Measurements from ENCODE around the gene UBE2QL1.

The UBE2QL1 gene

GRCh38 chr5:6478793-6479192 is 30.1 kb downstream of the UBE2QL1 start:
- DNase-seq (ENCODE audit: low read depth in 3 of 3) = no peak

GRCh38 chr5:6480133-6481051 is 31.7 kb downstream of the UBE2QL1 start:
- no peak for DNase-seq (ENCODE audit: low read depth in 3 of 3)

GRCh38 chr5:6482735-6483134 is 34.1 kb downstream of the UBE2QL1 start:
- no peak for DNase-seq (ENCODE audit: low read depth in 3 of 3)

GRCh38 chr5:6483880-6484382 is 35.3 kb downstream of the UBE2QL1 start:
- DNase-seq (ENCODE audit: low read depth in 3 of 3) = no peak

DNA sequence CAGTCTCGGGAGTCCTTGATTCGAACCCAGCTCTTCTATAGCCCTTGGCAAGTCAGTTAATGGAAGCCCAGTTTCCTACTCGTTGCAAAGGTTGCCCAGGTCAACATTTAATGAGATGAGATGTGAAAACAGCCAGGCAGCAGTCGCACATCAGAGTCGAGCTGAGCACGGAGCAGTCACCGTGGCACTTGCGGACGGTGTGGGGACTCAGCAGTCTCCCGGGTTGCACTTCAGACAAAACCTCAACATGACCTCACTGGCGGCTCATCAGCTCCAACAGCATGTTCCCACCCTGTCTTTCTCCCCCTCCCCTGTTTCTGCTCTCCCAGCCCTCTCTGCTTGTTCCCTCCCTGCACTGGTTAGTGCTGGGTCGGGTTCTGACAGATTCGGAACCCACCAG is 35.8 kb downstream of the UBE2QL1 start:
- no peak for DNase-seq (ENCODE audit: low read depth in 3 of 3)

DNA sequence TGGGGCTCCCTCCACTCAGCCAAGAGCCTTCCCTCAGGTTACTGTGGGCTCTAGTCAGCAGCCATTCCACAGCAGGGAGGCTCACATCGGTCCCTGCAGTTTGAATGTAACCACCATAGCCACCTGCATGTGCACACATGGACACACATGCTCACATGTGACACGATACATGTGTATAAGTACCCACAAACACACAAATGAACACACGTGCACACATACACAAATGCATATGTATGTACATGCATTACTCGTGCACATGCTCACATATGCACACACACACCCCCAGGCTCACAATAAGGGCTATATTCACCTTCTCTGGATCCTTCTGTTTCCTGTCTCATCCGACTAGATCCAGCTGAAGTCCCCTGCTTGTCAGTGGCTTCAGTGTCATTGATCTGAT is 36.2 kb downstream of the UBE2QL1 start:
- DNase-seq (ENCODE audit: low read depth in 3 of 3) = no peak

GRCh38 chr5:6485441-6485840 is 36.8 kb downstream of the UBE2QL1 start:
- DNase-seq (ENCODE audit: low read depth in 3 of 3) = no peak

DNA sequence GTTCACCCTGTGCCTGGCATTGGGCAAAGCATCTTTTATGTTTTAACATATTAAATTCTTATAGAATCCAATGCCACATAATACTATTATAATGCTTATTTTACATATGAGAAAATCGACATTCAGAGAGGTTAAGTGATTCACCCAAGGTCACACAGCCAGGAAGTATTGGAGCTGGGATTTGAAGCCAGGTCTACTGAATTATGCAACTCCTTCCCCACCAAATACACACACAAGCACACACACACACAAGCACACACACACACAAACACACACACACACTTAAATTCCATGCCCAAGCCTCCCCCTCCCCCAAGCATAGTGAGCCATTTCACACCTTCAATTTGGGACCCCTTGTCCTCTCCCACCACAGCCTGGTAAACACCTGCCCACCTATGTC is 37.4 kb downstream of the UBE2QL1 start:
- no peak for DNase-seq (ENCODE audit: low read depth in 3 of 3)

GRCh38 chr5:6487081-6487480 is 38.4 kb downstream of the UBE2QL1 start:
- no peak for DNase-seq (ENCODE audit: low read depth in 3 of 3)

DNA sequence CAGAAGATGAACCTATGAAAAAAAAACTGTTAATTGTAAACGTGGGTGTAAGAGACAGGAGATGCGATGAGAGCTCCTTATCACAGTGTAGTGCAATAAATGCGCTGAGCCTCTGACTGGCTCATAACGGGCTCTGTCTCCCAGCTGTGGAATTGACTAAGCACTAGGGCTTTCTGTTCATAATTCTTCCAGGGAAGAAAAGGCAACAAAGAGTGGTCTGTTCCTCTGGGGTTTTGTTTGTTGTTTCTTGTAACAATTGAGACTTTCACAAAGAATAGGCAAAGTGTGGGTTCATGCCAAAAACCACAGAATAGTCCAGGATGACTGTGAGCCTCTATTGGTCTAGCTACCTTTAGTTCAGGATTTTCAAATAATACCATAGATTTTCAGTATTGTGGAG is 39.4 kb downstream of the UBE2QL1 start:
- DNase-seq (ENCODE audit: low read depth in 3 of 3) = no peak

GRCh38 chr5:6489643-6490185 is 41.1 kb downstream of the UBE2QL1 start:
- DNase-seq (ENCODE audit: low read depth in 3 of 3) = no peak

DNA sequence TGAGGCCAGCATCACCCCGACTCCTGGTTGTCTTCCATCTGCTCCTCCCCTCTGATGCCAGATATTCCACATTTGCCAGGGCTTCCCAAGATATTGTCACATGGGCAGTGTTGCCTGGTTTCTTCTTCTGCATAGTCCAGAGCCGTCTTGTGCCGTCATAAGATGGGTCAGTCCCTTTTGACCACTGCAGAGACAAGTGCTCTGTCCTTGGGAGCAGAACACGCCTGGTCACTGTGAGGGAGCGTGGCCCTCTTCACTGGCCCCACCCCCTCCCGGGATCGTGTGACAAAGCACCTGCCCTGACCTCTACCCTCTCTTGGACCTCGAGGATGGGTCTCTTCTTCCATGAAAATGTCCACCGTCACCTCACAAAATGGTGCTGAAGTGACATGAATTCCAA is 41.6 kb downstream of the UBE2QL1 start:
- no peak for DNase-seq (ENCODE audit: low read depth in 3 of 3)

DNA sequence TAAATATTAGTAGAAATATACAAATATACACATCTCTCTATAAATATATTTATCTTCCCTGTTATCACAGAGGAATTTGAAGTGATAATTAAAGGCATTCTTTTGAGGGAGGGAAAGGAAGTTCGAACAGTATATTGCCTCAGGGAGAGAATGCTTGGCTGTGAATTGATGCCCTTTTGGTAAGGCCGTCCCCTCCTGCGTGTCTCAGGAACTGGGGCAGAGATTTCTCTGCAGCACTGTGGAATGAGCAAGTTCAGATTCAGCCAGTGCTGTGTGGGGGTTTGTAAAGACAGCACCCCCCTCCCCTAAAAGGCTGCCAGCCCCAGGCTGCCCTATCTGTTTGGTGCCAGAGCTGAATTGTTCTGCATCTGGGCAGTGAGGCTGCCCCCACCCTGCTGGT is 42.0 kb downstream of the UBE2QL1 start:
- no peak for DNase-seq (ENCODE audit: low read depth in 3 of 3)

DNA sequence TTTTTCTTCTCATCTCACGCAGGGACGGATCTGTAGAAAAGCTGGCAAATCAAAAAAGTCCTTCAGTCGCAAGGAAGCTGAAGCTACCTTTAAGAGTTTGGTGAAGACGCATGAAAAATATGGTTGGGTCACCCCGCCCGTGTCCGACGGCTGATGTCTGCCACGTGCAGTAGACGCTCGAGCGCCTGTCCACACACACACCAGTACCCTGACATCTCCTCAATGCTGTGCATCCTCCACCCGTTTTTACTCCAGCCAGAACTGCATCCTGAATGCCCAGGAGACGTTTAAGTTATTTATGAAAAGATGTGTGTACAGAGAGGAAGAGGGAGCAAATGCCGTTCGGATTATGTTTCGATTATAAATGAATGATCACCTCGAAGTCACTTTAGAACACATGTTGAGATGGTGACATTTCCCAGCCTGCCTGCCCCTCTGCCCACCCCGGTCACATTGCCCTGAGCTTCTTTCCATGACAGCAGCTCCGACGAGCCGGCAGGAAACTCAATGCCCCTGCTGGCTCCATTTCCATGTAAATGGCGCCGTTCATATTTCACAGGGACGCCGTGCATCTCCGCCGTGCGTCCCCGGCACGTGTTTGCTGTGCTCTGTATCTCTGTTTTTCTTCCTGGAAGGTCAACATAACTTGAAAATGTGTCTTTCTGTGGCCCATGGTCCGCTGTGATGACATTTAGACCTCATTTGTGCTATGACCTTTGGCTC is 42.7 kb downstream of the UBE2QL1 start:
- DNase-seq (ENCODE audit: low read depth in 3 of 3) = no peak

- no peak for DNase-seq (ENCODE audit: low read depth in 3 of 3)
Measured at GRCh38 chr5:6491919-6492290, 43.2 kb downstream of the UBE2QL1 start.

- DNase-seq (ENCODE audit: low read depth in 3 of 3) = no peak
Measured at GRCh38 chr5:6492934-6493333, 44.3 kb downstream of the UBE2QL1 start.

DNA sequence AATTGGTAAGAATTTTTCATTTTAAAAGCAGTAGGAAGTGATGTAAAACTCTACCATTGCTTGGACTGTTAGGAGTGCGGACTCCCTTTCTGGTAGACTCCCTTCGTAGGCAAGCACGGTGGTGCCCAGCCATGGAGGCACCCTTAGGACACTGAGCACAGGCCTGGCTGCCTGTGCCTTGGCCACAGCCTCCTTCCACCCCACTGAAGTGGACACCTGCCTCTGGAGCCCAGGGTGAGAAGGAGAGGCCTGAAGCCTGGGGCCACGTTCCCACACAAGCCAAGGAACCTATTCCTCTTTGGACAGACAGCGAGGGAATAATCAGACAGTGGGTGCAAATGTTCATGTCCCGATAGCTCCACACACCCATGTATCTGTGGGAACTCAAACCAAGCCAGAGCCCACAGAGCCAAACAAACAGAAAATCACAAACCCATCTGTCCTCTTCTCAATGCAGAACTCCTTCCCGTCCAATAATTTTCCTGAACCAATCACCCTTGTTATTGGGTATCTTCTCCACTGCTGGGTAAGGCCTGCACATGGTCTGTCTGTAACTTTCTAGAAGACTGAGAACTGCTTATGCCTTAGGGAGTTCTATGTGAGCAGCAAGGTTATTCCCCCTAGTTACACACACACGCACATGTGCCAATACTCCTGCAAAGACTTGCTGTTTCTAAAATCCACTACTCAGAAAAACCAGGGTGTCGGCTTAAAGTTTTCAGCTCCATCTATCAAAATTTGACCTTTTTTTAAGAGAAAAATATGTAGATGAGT is 45.2 kb downstream of the UBE2QL1 start:
- no peak for DNase-seq (ENCODE audit: low read depth in 3 of 3)

- no peak for DNase-seq (ENCODE audit: low read depth in 3 of 3)
Measured at GRCh38 chr5:6494939-6495338, 46.3 kb downstream of the UBE2QL1 start.

DNA sequence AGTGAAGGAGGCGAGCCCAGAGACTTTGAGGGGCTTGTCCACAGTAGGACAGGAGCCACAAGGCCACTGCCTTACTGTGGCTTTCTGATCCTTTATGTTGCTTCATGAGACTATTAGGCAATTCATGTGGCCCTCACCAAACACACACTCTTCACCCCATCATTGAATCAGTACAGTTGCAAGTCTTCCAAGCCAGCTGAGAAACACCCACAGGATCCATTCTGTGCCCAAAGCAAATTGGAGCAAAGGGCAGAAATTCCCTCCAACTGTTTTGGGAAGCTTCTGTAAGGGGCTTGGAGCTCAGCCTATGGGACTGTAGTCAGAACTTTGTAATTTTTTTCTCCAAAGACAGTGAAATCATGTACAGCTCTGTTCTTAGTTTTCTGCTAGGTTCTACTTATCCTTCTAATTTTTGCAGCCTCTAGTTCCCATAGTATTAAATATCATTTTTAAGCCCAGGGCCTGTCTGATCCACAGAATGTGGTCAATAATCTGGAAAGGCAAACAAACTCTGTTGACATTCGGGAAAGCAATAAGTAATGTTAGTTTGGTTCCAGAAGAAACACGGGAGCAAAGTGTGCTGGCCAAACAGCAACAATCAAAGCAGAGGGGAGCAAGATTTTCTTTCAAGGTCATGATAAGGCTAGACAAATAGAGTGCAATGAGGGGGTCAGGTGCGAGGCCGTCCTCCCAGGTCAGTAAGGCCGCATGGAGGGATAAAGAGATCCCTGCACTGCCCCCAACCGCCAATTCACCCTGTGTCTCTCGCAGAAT is 47.0 kb downstream of the UBE2QL1 start:
- no peak for DNase-seq (ENCODE audit: low read depth in 3 of 3)

DNA sequence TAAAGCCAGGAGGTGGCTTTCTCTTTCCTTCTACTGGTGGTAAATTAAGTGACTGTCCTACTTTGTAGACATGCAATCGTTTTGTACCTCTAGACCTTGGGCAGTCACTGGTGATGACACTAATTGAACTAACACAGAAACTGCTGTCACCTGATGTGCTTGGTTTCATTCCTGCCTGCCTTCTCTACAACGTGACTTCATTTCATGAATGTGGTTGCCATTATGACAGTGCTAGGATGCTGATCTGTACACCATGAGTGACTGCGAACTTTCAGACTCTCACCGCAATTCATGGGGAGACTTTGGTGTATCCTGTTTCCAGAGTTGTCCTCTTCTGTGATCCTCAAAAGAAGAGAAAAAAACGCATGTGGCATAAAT is 47.5 kb downstream of the UBE2QL1 start:
- DNase-seq (ENCODE audit: low read depth in 3 of 3) = no peak

DNA sequence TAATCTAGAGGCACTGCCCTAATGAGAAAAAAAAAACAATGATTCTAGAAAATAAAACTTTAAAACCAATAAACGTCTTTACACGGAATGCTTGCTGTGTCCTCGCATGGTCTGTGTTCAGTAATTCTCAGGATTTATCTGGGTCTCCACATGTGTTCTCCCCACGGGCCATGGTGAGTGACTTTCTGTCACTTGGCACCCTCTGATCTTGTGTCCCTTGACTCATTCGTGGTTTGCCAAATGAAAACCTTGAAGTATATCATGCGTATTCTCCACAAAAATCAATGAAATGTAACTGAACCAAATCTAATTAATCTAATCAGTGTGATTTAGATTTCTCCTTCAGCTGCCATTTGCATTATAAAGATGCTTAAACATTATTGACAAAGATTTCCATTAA is 48.0 kb downstream of the UBE2QL1 start:
- DNase-seq (ENCODE audit: low read depth in 3 of 3) = no peak

All from stimulated activated CD4-positive, alpha-beta T cell treated with anti-CD3 and anti-CD28 coated beads, TNF-alpha, amount 100 ng/mL, for 4 hours (primary cell).